Measurements from ENCODE around the gene GFOD1. TPM values are rescaled to one million over a fixed set of nuclear protein-coding genes. Genes with fewer than 3 reads are reported as not detected.

GFOD1 gene
- total RNA-seq, 1 donor from 2014 or later, result 33.7 TPM

GRCh38 chr6:13508711-13509705, 21.6 kb upstream of the GFOD1 start:
- no peak for ATAC-seq
- no peak overlapping the region for H3K27ac ChIP-seq

GRCh38 chr6:13507306-13507860, 20.0 kb upstream of the GFOD1 start:
- TF ChIP-seq CTCF (IDR thresholded peaks at IDR 0.05), result no peak

More at GRCh38 chr6:13508711-13509705, 21.6 kb upstream of the GFOD1 start:
- Histone ChIP-seq H3K27me3 (no peaks in the 10 kb centered on the region), H3K36me3 (no peaks in the 10 kb centered on the region), H3K4me1 (peaks cover 5% of the 10 kb centered on the region), H3K9me3 (no peaks in the 10 kb centered on the region), H3K4me3 (no peak overlapping the region)
- intact Hi-C loops (cut with DNase I), result no loop called here
- TF ChIP-seq CTCF (IDR thresholded peaks at IDR 0.05), result no peak
- no peak for DNase-seq

GRCh38 chr6:13505345-13505734, 17.9 kb upstream of the GFOD1 start:
- ATAC-seq (no peak), DNase-seq (no peak)
- H3K27me3 ChIP-seq, result no peaks in the 10 kb centered on the region
- TF ChIP-seq CTCF (IDR thresholded peaks at IDR 0.05), result no peak
- no peaks in the 10 kb centered on the region for H3K4me1 ChIP-seq
- H3K9me3 ChIP-seq, result no peaks in the 10 kb centered on the region
- H3K27ac ChIP-seq, result no peak overlapping the region
- H3K4me3 ChIP-seq, result no peak overlapping the region
- H3K36me3 ChIP-seq, result no peaks in the 10 kb centered on the region
- intact Hi-C loops (cut with DNase I), result no loop called here

More at GRCh38 chr6:13507306-13507860, 20.0 kb upstream of the GFOD1 start:
- no peaks in the 10 kb centered on the region for H3K27me3 ChIP-seq
- peaks cover 5% of the 10 kb centered on the region for H3K4me1 ChIP-seq
- H3K27ac ChIP-seq, result no peak overlapping the region
- H3K36me3 ChIP-seq, result no peaks in the 10 kb centered on the region
- ATAC-seq (no peak), DNase-seq (no peak)
- H3K4me3 ChIP-seq, result no peak overlapping the region
- no peaks in the 10 kb centered on the region for H3K9me3 ChIP-seq
- intact Hi-C loops (cut with DNase I), result no loop called here

- no peak for TF ChIP-seq CTCF (IDR thresholded peaks at IDR 0.05)
- Histone ChIP-seq H3K9me3 (no peaks in the 10 kb centered on the region), H3K27ac (no peak overlapping the region), H3K4me3 (no peak overlapping the region), H3K27me3 (no peaks in the 10 kb centered on the region), H3K36me3 (no peaks in the 10 kb centered on the region), H3K4me1 (no peaks in the 10 kb centered on the region)
- ATAC-seq (no peak), DNase-seq (no peak)
- intact Hi-C loops (cut with DNase I), result no loop called here
Observed at GRCh38 chr6:13504611-13505344, 17.4 kb upstream of the GFOD1 start.

- Histone ChIP-seq H3K27ac (no peak overlapping the region), H3K4me1 (no peaks in the 10 kb centered on the region), H3K27me3 (no peaks in the 10 kb centered on the region), H3K36me3 (no peaks in the 10 kb centered on the region), H3K9me3 (no peaks in the 10 kb centered on the region), H3K4me3 (no peak overlapping the region)
- TF ChIP-seq CTCF (IDR thresholded peaks at IDR 0.05), result no peak
- ATAC-seq (no peak), DNase-seq (no peak)
- intact Hi-C loops (cut with DNase I), result no loop called here
Observed at GRCh38 chr6:13500915-13501314, 13.5 kb upstream of the GFOD1 start.

Measured in upper lobe of right lung (tissue), 1 donor.